ENCODE measurements around the gene SDK1. TPM values are rescaled to one million over a fixed set of nuclear protein-coding genes. Genes with fewer than 3 reads are reported as not detected.
A peak's percentile ranks its signal among the peaks of the same experiment; 100 is the strongest.

The SDK1 gene
- total and polyA plus RNA-seq, 8 donors: 1.6 to 11.2 (median 6.6) TPM

DNA sequence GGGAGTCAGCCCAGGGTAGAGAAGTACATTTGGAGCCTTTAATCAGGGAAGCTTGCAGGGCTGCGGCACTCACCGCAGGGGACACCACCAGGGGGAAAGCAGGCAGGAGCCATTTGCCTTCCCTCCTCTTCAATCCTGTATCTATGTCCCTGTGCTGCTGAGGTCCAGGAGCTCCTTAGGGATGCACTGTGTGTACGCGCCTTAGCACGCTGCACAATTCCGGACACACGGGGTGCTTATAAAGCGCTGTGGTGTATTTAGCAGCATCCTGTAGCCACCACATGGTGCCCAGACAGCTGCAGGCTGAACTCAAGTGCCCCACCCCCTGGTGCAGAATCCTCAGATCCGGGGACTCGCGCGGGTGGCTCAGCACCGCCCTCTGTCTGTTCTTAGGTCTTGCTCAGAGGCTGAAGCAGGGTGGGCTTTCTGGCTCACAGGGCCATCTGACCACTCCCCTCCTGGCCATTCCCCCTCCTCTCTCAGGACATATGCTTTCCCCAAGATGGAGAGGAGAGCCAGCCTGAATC lies 421.4 kb downstream of the SDK1 start:
- H3K4me1 ChIP-seq: peaks cover 0 to 4% (median 0%) of the 10 kb centered on the region in 4 donors
- DNase-seq: peak in 1 of 2 donors; percentile 70

DNA sequence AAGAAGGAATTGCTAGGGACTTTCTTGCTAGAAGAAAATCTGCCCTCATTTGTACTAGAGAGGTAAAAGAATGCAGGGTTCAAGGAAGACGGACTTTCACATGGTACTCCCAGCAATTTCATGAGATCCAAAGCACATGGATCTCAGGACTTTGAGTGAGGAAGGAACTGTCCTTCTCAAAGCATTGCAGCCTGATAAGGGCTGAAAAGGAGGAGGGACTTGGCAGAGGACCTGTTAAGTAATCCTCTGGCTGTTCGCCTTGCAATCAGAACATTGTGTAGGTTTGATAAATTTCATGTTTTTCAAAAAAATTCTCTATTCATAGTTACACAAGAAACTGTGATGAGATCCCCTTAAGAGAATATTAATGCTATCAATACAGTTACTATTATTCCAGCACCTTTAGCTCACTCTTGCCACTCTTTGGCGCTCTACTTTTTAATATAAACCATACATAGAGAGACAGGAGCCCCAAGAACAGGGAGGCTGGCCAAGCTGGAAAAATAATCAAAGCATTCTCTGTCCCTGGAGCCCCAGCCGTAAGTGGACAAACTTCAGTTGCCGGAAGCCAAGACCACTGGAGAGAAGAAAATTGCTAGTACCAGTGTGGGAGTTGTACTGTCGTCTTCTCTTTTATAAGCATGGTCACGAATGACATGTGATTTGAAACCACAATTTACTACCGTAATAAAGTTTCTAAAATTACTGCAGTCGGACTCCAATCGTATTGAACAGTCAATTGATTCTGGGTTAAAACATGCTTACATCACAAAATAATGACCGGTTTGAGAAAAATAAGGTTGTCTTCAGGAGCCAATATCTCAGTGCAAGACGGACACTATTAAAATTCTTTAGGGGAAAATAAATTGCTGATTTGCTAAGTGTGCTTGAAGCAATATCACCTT lies 424.4 kb downstream of the SDK1 start:
- no peaks in the 10 kb centered on the region for H3K27me3 ChIP-seq
- DNase-seq: peak in 1 of 2 donors; percentile 31
- H3K4me3 ChIP-seq: no peak overlapping the region
- peaks cover 0 to 4% (median 0%) of the 10 kb centered on the region in 4 donors for H3K4me1 ChIP-seq
- TF ChIP-seq POLR2AphosphoS5 (IDR thresholded peaks at IDR 0.05) (no peak), POLR2A (IDR thresholded peaks at IDR 0.05) (no peak), EP300 (IDR thresholded peaks at IDR 0.05) (no peak), CTCF (IDR thresholded peaks at IDR 0.05) (no peak)
- intact Hi-C loops (cut with DNase I; ENCODE audit: low total_unique reads): no loop called here
- H3K27ac ChIP-seq: no peak overlapping the region
- H3K9me3 ChIP-seq: peaks cover 0 to 2% (median 0%) of the 10 kb centered on the region in 4 donors
- no peaks in the 10 kb centered on the region for H3K36me3 ChIP-seq
- WGBS, 5 donors: 76 to 81% (median 78%) methylated on average over 12 of the region's 12 CpGs

More for the DNA sequence above, 421.4 kb downstream of the SDK1 start:
- no peak overlapping the region for H3K4me3 ChIP-seq
- WGBS, 5 donors: 28 to 41% (median 35%) methylated on average over 13 of the region's 13 CpGs
- no peaks in the 10 kb centered on the region for H3K36me3 ChIP-seq
- TF ChIP-seq POLR2A (IDR thresholded peaks at IDR 0.05) (no peak), EP300 (IDR thresholded peaks at IDR 0.05) (no peak), POLR2AphosphoS5 (IDR thresholded peaks at IDR 0.05) (no peak), CTCF (IDR thresholded peaks at IDR 0.05) (no peak)
- H3K9me3 ChIP-seq: no peaks in the 10 kb centered on the region
- intact Hi-C loops (cut with DNase I; ENCODE audit: low total_unique reads): no loop called here
- no peak overlapping the region for H3K27ac ChIP-seq
- no peaks in the 10 kb centered on the region for H3K27me3 ChIP-seq

DNA sequence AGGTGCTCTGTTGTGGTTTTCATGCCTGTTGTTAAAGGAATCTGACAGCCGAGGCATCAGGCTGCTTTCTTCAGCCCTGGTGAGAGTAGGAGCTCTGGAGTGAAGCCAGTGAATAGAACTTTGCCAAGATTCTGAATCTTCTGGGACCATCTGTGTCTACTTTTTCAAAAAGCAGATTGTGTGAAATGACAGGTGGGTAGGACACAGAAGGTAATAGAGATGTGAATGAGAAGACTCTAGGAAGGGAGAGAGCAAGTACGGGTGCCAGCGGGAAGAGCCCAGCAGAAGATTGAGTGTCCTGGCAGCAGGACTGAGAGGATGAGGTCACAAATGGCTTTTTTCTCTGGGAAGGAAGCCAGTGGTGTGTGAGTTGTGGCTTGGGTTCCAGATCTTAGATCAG lies 429.2 kb downstream of the SDK1 start:
- peak in 1 of 2 donors; percentile 84 for DNase-seq
- Histone ChIP-seq H3K4me3 (no peak overlapping the region), H3K27ac (no peak overlapping the region), H3K36me3 (no peaks in the 10 kb centered on the region), H3K27me3 (no peaks in the 10 kb centered on the region), H3K9me3 (peaks cover 0 to 11% (median 8%) of the 10 kb centered on the region in 4 donors), H3K4me1 (peaks cover 0 to 4% (median 0%) of the 10 kb centered on the region in 4 donors)
- intact Hi-C loops (cut with DNase I; ENCODE audit: low total_unique reads): no loop called here
- WGBS, 5 donors: 47 to 84% (median 71%) methylated on average over 3 of the region's 3 CpGs
- TF ChIP-seq POLR2AphosphoS5 (IDR thresholded peaks at IDR 0.05) (no peak), CTCF (IDR thresholded peaks at IDR 0.05) (no peak), EP300 (IDR thresholded peaks at IDR 0.05) (no peak), POLR2A (IDR thresholded peaks at IDR 0.05) (no peak)

DNA sequence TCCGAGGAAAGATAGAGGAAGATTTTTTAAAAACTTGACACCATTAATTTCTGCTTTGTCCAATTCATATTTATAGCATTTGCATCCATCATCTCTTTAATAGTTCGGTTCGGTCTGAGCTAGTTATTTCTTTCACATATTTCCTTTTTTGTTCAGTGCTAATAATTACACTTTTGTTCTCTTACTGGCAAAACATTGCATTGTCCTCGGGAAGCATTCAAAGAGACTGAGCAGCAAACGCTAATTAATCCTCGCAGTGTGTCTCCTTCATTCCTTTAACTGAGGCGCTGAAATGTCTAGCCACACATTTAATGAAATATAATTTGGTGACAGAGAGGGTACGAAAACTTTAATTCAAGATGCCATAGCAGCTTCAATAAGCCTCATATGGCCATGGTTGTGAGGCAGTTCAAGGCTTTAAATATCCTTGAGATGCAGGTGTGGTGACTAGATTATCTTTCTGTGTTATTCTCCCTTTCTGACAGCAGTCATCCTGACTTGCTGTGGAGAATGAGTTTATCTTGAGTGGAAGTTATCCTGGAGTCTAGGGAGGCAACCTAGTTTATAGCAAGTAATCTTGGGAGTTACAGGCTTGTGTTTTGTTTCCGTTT lies 431.4 kb downstream of the SDK1 start:
- no peak overlapping the region for H3K27ac ChIP-seq

More for the DNA sequence above, 431.4 kb downstream of the SDK1 start:
- Histone ChIP-seq H3K4me3 (no peak overlapping the region), H3K36me3 (no peaks in the 10 kb centered on the region), H3K27me3 (no peaks in the 10 kb centered on the region), H3K4me1 (peaks cover 0 to 4% (median 0%) of the 10 kb centered on the region in 4 donors), H3K9me3 (peaks cover 0 to 12% (median 8%) of the 10 kb centered on the region in 4 donors)
- WGBS, 5 donors: 90 to 92% (median 90%) methylated on average over 9 of the region's 9 CpGs
- TF ChIP-seq POLR2A (IDR thresholded peaks at IDR 0.05) (no peak), EP300 (IDR thresholded peaks at IDR 0.05) (no peak), CTCF (IDR thresholded peaks at IDR 0.05) (no peak), POLR2AphosphoS5 (IDR thresholded peaks at IDR 0.05) (no peak)
- intact Hi-C loops (cut with DNase I; ENCODE audit: low total_unique reads): no loop called here
- DNase-seq: no peak
